ENCODE results near the gene C2CD5.

- TF ChIP-seq CTCF (IDR thresholded peaks at IDR 0.05) (no peak), POLR2A (IDR thresholded peaks at IDR 0.05) (no peak)
These were observed 127.5 kb downstream of the C2CD5 start for GRCh38 chr12:22416801-22417200.
